Prostate gland (tissue), 2 donors: Measurements from ENCODE around the gene TNIP3. TPM values are rescaled to one million over a fixed set of nuclear protein-coding genes. Genes with fewer than 3 reads are reported as not detected.
"Not testable (repeated sequence)": the region's sequence is repeated elsewhere in the genome, so short reads cannot be mapped to it uniquely, and the experiment has no call there.

Experiments
- DNase-seq: peaks from one replicate; pipeline ENCODE4 v3.0.0-alpha.2; 2019; ENCODE audit warnings: low spot score
- H3K27ac ChIP-seq, 2 donors: fragments of 200-600 bp; sonication (generic); 2 replicates each; pipeline ENCODE4 v1.5.1; 2017 to 2019
- H3K27me3 ChIP-seq: fragments of 200-600 bp; sonication (generic); replicated peaks from 2 replicates; pipeline ENCODE4 v1.5.1; 2019; ENCODE audit not compliant: insufficient read depth
- H3K36me3 ChIP-seq, 2 donors: fragments of 200-600 bp; sonication (generic); 1 replicate in 1 of 2; 2 replicates in 1 of 2; pipeline versions ENCODE4 v1.5.1 to v1.8.1; 2017 to 2019
- H3K4me1 ChIP-seq: fragments of 200-600 bp; sonication (generic); replicated peaks from 2 replicates; pipeline ENCODE4 v1.5.1; 2019
- H3K4me3 ChIP-seq, 2 donors: fragments of 200-600 bp; sonication (generic); 2 replicates each; pipeline ENCODE4 v1.5.1; 2017 to 2019
- H3K9me3 ChIP-seq: fragments of 200-600 bp; sonication (generic); 2 replicates; pipeline ENCODE4 v1.5.1; 2017
- POLR2A ChIP-seq: fragments of 450-650 bp; IDR thresholded peaks from one replicate; pipeline ENCODE4 v1.6.1; 2016; ENCODE audit warnings: antibody characterized with exemption, mild to moderate bottlenecking
- POLR2AphosphoS5 ChIP-seq: sonication (generic); formaldehyde crosslinking; IDR thresholded peaks from one replicate; pipeline ENCODE4 v1.6.1; 2017; ENCODE audit warnings: antibody characterized with exemption
- WGBS: methylation state at CpG from one replicate; pipeline ENCODE4 v1.1.5; 2018; 5-methylcytosine and 5-hydroxymethylcytosine counted together
- intact Hi-C: fragments of 100-400 bp; cut with DNase I; formaldehyde crosslinking; loops from one replicate; pipeline ENCODE4 v1.14.2; 2022
- total RNA-seq, 2 donors: library from RNA; depleted of rRNA; stranded (reverse); fragments of >200 nt; gene quantifications; one replicate each; pipeline ENCODE4 v1.1.0, GENCODE V29; 2016
- TF ChIP-seq, protein P1 (sequence below), 4 experiments: fragments of 200-600 bp in 2 of 4; fragments of 450-650 bp in 2 of 4; sonication (generic) in 2 of 4; IDR thresholded peaks; 1 replicate in 3 of 4; 2 replicates in 1 of 4; pipeline ENCODE4 v1.5.1; 2016 to 2019; ENCODE audit warnings: antibody characterized with exemption in 4 of 4, mild to moderate bottlenecking in 2 of 4, moderate library complexity in 2 of 4

TNIP3 gene
- total RNA-seq, result not detected

- H3K4me3 ChIP-seq, result no peak within 1 kb of the TSS
- no peaks in the 10 kb centered on the region for H3K36me3 ChIP-seq
- no peaks in the 10 kb centered on the region for H3K9me3 ChIP-seq
- H3K27me3 ChIP-seq, result no peaks in the 10 kb centered on the region
- WGBS, result 88% methylated on average over 4 of the region's 4 CpGs
- DNase-seq, result no peak
- H3K4me1 ChIP-seq, result no peaks in the 10 kb centered on the region
- H3K27ac ChIP-seq, result no peak within 1 kb of the TSS
- intact Hi-C loops, result no loop called here
- TF ChIP-seq POLR2AphosphoS5 (no peak), POLR2A (no peak)
- TF ChIP-seq, protein P1, sequence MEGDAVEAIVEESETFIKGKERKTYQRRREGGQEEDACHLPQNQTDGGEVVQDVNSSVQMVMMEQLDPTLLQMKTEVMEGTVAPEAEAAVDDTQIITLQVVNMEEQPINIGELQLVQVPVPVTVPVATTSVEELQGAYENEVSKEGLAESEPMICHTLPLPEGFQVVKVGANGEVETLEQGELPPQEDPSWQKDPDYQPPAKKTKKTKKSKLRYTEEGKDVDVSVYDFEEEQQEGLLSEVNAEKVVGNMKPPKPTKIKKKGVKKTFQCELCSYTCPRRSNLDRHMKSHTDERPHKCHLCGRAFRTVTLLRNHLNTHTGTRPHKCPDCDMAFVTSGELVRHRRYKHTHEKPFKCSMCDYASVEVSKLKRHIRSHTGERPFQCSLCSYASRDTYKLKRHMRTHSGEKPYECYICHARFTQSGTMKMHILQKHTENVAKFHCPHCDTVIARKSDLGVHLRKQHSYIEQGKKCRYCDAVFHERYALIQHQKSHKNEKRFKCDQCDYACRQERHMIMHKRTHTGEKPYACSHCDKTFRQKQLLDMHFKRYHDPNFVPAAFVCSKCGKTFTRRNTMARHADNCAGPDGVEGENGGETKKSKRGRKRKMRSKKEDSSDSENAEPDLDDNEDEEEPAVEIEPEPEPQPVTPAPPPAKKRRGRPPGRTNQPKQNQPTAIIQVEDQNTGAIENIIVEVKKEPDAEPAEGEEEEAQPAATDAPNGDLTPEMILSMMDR (IDR thresholded peaks at IDR 0.05), result no peak
Observed at GRCh38 chr4:121164291-121164690, at the start of gene TNIP3. Gene TNIP3 (minus strand): TSS chr4:121164321. CDS start chr4:121164125, 196 bp downstream.

DNA sequence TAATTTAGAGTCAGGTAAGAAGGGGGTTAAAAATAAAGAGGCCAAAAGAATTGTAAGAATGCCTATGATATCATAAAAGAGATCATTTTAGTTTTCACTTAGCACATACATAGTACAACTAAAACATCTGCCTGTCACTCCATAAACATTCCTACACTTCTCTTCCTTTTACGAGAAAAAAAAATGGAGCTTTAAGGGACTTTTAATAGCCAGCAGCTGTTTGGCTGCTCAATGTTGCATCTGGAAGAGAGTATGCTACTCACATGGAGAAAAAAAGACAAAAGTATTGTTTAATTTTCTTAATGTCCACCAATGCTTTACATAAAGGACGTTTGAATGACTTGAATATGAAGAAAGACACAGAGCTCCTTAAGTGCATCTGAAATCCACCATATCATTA lies 48.7 kb upstream of the TNIP3 start:
- 26% methylated on average over 2 of the region's 2 CpGs for WGBS
- TF ChIP-seq POLR2A, result no peak
- no peak for TF ChIP-seq POLR2AphosphoS5
- TF ChIP-seq, protein P1 (IDR thresholded peaks at IDR 0.05), result no peak
- Histone ChIP-seq H3K27ac (no peak overlapping the region), H3K27me3 (no peaks in the 10 kb centered on the region), H3K4me3 (no peak overlapping the region), H3K4me1 (no peaks in the 10 kb centered on the region), H3K36me3 (no peaks in the 10 kb centered on the region), H3K9me3 (no peaks in the 10 kb centered on the region)
- intact Hi-C loops, result no loop called here
- no peak for DNase-seq

- no peak overlapping the region for H3K27ac ChIP-seq
- intact Hi-C loops, result no loop called here
- no peaks in the 10 kb centered on the region for H3K36me3 ChIP-seq
Observed at GRCh38 chr4:121209171-121209570, 45.0 kb upstream of the TNIP3 start.

GRCh38 chr4:121208244-121209007 lies 44.3 kb upstream of the TNIP3 start:
- intact Hi-C loops, result no loop called here
- no peaks in the 10 kb centered on the region for H3K4me1 ChIP-seq
- no peaks in the 10 kb centered on the region for H3K36me3 ChIP-seq
- no peak for DNase-seq
- TF ChIP-seq POLR2AphosphoS5, result no peak
- TF ChIP-seq POLR2A, result no peak
- TF ChIP-seq, protein P1 (IDR thresholded peaks at IDR 0.05), result no peak
- no peak overlapping the region for H3K4me3 ChIP-seq
- H3K27me3 ChIP-seq, result no peaks in the 10 kb centered on the region
- no peaks in the 10 kb centered on the region for H3K9me3 ChIP-seq
- WGBS, result 75% methylated on average over 4 of the region's 4 CpGs
- H3K27ac ChIP-seq, result no peak overlapping the region

More at GRCh38 chr4:121209171-121209570, 45.0 kb upstream of the TNIP3 start:
- Histone ChIP-seq H3K4me3 (no peak overlapping the region), H3K27me3 (no peaks in the 10 kb centered on the region), H3K9me3 (no peaks in the 10 kb centered on the region), H3K4me1 (no peaks in the 10 kb centered on the region)
- TF ChIP-seq, protein P1 (IDR thresholded peaks at IDR 0.05), result no peak
- TF ChIP-seq POLR2AphosphoS5 (no peak), POLR2A (no peak)
- DNase-seq, result no peak
- WGBS, result 92% methylated on average over 1 of the region's 1 CpG

GRCh38 chr4:121205777-121206176 lies 41.7 kb upstream of the TNIP3 start:
- WGBS, result 75% methylated on average over 3 of the region's 3 CpGs
- intact Hi-C loops, result not testable (repeated sequence)

More at GRCh38 chr4:121205777-121206176, 41.7 kb upstream of the TNIP3 start:
- not testable (repeated sequence) for H3K4me3 ChIP-seq, H3K27me3 ChIP-seq, H3K9me3 ChIP-seq, H3K36me3 ChIP-seq, H3K4me1 ChIP-seq, H3K27ac ChIP-seq, DNase-seq
